HG02759 (cell line): Measurements from ENCODE around the gene ZNF189.

Source experiments
- ATAC-seq: cut with Tn5 transposase; IDR thresholded peaks from one replicate; pipeline ENCODE4 v1.9.1; 2021; ENCODE audit warnings: mild to moderate bottlenecking, moderate library complexity; ENCODE audit not compliant: unreplicated experiment

Gene ZNF189

DNA sequence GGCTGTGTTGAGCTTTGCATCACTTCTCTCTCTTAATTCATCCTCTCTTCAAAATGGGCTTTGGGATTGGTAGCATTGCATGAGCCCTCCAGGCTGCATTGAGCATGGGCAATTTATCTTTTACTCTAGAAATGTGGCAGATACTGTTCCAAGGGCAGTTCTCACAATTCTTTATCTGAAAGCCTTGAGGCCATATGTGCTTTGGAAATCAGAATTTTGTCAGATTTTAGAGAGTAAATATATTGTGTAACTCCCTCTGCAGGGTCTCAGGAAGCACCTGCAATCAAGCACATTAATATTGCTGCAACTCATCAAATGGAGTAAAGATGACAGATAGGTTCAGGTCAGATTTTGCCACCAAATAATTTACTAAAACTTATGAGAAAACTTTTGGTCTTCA lies 19.3 kb downstream of the ZNF189 start:
- ATAC-seq: no peak

DNA sequence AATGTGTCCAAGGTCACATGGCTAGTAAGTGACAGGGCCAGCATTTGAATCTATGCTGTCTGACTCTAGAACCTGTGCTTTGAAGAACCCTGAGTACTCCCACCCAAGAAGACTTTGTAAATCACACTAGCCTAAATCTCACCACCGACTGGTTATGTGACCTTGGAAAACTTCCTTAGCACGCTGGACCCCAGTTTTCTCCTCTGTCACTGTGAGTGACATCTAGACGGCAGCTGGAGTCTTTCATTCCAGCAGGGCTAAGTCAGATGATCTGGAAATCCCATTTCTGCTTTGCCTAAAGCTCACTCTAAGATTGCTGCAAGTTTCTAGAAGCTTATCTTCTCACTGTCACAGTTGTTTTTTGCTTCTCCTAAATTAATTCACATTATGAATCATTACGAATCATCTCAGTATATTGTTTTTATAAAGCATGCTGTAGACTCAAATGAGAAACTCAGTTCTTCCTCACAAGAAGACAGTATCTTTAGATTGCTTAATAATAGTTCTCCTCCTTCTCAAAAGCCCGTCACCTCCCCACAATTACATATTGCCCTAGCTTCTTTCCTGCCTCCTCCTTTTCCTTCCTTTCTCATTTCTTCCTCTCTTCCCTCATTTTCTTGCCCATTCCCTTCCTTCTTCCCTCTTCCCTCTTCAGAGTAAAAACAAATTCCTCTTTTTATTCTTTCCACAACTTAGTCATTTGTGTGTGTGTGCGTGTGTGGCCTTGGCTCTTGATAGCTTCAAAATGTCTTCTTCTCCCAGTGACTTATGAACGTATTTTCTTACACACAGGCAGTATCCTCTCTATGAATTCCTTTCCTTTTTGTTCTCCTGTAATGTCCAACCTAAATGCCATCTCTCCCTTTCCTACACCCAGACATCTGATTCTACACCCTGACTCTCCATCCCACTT lies 20.1 kb downstream of the ZNF189 start:
- no peak for ATAC-seq

DNA sequence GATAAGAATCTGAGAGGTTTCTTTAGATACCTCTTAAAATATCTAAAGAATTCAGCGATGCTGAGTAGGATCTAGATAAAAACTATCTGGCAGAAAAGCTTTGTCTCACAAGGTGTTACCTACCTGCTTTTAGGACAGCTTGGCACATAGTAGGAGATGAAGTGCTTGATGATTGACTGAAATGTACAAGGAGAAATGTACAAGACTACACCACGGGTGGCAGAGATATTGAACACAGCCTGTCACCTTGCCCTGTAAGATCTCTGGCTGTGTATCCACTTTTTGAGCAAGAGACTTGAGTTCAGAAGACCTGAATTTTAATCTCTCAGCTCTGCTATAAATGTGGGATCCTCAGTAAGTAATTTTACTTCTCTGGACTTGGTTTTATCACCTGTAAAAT lies 21.2 kb downstream of the ZNF189 start:
- no peak for ATAC-seq

DNA sequence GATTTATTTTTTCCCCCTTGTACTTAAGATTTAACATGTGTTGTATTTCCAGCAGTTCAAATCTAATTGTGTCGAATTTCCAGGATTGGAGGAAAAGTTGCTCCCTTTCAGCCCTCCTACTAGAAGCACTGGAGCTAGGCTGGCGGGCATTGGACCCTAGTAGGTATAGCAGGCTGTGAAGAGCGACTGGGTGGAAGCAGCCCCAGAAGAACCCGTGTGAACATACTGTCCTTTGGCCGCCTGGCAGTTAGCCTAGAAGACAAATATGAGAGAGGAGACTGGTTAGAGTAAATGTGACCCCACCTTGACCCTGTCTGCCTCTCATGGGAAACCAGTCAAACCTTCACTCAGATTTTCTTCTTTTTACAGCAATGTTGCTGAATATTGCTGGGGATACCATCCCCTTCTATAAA lies 23.0 kb downstream of the ZNF189 start:
- ATAC-seq: no peak

DNA sequence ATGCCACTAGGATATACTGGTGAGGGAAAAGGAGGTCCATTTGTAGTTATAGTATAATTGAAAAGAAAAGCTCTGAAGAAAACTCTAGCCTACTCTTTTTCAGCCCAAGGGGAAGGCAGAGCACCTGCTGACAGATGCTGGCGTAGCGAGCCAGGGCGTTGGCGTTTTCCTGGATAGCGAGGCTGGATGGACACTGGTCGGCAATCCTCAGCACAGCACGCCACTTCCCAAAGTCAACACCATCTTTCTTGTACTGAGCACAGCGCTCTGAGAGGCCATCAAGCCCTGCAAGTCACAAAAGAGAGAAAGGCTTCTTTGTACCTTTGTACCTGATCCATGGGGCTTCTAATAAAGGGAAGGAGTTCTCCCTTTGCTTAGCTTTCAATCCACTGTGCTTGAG lies 28.7 kb downstream of the ZNF189 start:
- no peak for ATAC-seq

DNA sequence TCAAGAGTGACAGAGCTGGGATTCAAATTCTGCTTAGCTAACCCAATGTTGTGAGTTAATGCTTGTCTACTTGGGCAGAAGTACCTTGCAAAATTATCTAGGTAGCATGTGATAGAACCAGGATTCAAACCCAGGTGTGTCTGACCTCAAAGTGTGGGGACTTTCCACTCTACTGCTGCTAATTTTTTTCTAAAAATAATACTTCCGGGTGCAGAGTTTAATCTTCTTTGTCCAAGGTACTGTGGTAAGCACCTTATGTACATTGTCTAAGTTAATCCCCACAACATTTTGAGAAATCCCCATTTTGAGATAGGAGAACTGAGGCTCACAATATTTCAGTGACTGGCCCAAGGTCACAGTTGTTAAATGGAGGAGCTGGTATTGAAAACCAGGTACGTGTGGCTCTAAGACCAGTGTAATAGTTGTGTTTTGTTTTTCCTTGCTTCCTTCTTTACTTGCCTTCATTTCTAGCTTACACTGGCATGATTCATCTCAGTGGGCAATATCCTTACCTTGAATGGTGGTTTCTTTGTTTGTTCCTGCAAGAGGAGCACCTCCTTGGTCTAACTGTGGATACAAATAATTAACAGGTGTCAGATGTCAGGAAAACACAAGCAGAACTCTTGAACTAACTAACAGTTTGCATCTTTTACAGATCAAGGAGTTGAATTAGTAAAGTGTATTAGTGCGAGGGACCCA lies 29.5 kb downstream of the ZNF189 start:
- ATAC-seq: peak; percentile 83

DNA sequence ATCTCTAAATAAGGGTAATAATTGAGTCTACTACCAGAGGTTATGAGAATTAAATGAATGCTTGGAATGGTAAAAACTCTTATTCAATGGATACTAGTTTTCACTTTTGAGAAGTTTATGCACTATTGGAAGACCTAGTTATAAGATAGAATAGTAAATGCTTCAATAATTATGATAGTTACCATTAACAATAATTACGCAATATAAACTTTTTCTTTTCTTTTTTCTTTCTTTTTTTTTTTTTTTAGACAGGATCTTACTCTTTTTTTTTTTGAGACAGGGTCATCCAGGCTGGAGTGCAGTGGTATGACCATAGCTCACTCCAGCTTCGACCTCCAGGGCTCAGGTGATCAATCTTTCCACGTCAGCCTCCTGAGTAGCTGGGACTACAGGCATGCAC lies 30.3 kb downstream of the ZNF189 start:
- ATAC-seq: no peak

DNA sequence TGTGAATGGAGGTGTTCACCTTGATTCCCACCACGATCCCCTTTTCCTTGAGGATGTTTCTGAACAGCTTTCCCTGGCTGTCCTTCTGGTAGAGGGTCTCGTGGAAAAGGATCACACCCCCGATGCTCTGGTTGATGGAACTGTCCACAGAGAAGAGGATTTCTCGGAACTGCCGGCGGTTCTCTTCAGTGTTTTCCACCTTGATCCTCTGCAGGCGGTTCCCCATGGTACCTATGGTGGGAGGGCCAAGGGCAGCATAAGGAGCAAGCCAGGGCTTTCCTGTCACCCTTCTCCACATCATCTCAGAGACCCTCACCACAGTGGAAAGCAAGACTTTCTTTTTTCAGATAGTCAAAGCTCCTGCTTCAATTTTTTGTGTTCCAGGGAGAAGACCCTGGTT lies 31.1 kb downstream of the ZNF189 start:
- ATAC-seq: no peak

DNA sequence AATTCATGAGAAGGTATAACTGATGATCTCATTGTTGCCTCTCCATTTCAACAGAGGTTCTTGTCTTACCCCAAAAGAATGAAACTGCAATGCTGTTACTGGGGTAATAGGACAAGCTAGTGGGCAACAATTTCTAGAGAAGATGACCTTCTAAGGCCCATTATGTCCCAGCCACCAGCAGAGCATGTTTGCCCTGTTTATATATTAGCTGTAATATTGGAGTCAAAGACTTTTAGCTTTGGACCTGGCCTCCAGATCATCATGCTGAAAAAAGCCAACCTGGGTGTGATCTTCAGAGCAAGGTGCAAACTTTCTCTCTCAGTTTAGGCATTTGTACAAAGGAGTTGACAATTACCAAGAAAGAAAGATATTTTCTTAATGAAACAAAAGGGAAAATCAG lies 33.5 kb downstream of the ZNF189 start:
- ATAC-seq: no peak

DNA sequence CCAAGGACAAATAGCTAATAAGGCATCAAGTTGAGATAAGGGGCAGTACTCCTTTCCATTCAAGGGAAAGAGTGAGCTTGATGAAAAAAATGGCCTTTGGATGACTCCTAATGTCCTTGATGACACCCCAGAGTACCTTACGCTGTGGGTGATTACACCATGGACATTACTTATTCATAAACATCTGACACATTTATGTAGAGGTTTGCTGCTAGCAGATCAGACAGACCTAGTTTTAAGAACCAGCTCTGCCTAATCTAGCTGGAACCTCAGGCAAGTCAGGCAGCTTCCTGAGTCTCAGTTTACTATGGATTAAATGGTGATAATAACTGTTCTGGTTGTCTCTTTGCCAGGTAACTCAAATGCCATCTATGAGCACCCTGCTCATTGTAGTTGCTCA lies 34.1 kb downstream of the ZNF189 start:
- no peak for ATAC-seq

DNA sequence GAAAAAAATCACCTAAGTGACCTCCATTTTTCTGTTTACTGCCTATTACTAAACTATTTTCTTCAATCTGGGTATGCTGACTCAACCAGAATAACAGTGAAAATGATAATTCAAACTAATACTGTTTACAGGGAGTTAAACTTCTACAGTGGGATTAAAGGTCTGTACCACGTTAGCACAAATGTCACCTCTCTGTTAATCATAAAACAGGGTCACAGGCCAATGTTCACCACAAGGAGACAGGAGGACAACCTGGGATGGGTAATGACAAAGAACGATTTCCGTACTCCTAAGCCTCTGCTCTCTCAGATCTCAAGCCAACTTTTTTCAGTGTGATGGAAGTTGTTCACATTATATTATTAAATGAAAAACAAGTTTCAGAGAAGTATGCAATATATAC lies 34.6 kb downstream of the ZNF189 start:
- no peak for ATAC-seq

DNA sequence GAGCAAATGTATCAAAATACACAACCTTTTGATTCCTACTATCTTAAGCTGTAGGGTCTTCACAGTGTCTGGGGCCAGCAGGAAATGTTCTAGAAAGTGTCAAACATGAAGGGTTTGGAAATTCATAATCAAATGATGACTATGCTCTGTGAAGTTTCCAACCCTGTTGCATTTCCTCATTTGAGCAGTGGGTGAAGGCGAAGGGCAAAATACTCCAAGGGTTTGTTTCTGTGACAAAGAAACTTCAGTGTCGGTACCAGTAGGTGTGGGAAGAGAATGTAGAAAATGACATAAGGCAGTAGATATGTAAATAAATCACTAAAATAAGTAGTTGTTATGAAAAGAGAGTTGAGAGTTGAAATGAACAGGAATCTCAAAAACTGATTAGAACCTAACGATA lies 36.3 kb downstream of the ZNF189 start:
- no peak for ATAC-seq

DNA sequence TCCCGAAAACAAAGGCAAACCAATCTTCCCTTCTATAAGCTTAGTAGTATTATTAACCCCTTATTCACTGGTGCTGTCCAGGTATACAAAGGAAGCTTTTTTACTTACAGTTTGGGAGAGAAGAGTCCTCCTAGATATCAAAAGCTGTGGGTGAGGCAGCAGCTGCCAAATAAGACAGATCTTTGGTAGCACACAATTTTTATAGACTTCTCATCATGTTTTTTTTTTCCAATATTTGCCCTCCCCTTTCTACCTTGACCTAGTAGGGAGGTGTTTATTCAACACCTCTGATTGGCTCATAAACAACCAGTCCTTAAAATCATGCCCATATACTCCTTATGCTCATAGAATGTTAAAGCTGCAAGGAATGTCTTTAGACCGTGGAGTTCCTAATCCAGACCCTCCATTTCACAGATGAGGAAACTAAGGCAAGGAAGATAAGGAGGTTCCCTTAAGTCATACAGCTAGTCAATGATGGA lies 37.0 kb downstream of the ZNF189 start, which contains the start of gene ALDOB:
ALDOB (minus strand) TSS at position 174 of the 479 bp plus-strand sequence. CDS start 4,887 bp downstream, outside the sequence.
- ATAC-seq: no peak

DNA sequence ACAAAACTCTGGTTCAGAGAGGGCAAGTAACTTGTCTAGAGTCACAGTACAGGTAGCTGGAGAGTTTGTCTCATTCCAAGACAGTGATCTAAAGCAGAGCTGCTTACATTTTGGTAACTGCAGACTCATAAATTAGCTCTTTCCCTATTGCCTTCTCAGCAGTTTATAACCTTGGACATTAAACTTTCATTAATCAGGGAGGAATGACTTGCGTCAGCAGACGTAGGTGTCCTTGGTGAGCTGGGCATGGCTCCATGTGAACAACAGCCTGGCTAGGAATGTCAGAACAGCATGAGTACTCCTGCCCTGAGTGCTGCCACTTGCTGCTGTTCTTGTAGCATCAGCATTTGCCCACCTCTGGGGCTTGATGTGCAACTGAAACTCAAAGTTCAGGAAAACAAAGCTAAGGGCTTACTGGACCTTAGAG lies 39.2 kb downstream of the ZNF189 start:
- no peak for ATAC-seq

DNA sequence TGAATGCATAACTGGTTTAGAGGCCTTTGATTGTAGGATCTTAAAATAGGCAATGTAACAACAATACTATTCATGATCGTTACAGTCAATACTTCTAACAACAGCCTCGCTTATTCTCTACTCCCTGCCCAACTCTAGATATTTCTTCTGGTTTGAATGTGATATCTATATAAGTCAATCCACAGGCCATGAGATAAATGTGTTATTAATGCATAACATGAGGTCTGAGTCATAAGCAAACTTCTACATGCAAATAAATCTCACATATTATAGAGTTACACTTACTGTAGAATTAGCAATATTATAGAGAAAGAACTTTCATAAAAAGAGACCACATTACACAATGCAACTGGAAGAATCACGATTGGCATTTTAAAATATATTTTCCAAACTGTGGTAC lies 39.9 kb downstream of the ZNF189 start:
- ATAC-seq: no peak

DNA sequence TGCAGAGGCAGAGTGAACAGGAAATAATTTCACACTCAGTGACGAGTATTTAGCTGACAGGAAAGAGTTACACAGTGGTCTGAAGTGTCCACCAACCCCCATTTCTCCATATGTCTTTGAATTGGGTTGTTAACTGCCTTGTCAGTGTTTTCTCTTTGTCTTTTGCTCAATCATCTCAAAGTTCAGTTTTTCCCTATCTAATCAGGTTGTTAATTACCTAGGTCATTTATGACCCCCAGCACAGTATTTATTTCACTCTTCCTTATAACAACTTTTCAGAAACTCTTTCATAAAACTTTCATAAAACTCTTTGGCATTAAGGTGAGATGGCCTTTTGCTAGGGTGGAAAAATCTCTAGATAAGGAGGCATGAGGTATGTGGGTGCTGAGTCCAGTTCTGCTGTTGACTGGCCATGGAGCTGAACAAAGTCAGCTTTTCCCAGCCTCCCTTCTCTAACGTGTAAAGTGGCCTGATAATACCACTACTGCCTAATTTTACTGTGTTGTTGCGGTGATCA lies 42.1 kb downstream of the ZNF189 start:
- ATAC-seq: no peak

DNA sequence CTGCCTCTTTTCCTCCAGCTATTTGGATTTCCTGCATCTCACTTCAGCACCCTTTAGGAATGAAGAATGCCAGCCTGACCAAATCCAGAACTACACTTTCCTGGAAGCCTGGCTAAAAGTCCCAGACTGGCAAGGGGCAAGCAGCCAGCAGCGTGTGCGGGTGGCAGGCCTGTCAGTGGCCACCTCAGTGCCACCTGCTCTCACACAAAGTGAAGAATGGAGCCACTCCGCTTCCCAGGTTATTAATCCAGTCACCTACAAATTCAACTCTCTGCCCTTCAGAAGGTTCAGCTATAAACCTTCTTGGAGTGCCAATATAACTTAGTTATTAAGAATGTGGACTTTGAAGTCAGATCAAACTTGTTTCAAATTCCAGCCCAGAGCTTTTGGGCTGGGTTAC lies 43.7 kb downstream of the ZNF189 start:
- no peak for ATAC-seq

DNA sequence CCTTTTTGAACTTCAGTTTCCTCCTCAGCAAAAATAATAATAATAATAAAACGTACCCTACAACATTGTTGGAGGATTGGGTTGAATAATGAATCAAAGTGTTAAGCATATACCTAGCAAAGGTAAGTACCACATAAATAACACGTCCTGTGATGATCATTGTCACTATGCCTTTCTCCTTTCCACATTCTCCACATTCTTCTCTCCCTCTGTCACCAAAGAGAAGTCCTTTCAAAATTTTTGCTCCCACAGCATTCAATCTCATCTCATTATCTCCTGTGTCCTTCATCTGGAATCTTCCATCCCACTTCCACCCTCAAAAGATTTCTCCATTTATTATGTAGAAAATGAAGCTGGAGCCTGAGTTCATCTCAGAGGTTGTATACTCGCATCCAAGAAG lies 44.1 kb downstream of the ZNF189 start:
- ATAC-seq: no peak

DNA sequence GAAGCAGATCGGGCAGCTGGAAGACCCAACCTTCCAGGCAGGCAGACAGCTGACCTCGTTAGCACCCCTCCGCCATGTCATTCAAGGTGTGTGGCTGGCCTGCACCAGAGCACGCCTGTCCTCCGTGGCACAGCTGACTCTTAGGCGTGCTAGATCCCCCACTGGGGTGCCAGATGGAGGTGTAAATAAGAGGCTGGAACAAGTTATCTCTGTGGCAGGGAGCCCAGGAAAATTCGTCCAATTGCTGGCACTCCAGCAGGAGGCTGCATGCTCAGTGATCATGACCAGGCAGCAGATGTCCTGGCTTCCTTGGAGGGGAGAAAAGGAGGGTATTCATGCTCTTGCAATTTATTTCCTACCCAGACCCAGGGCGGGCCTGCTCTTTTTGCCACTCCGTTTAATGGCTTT lies 44.7 kb downstream of the ZNF189 start:
- ATAC-seq: no peak

DNA sequence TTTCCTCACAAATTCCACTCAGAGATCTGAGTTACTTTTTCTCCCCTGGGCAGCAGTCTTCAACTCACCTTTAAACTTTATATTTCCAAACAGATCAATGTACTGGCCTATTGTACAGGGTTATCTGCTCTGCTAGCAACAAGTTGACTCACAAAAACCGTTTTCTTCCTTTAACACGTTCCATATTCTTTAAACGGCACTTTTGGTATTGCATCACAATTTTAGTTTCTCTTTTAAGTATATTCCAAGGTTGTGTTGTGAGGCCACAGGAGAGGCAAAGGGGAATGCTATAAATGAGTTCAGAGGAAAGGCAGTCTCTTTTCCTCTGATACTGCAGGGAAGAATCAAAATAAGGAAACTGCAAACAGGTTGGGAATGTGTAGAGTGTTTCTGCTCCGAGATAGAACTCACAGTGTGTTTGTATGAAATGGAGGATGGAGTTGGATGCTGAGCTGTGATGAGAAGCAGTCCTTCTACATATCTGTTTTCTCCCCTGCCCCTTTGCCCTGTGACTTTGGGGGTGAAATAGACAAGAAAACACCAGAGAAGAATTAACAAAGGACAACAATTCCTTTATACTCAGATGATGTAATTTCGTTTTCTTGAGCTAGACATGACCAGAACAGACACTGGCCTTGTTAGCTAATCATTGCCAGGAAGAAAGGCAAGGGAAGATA lies 46.8 kb downstream of the ZNF189 start:
- no peak for ATAC-seq

DNA sequence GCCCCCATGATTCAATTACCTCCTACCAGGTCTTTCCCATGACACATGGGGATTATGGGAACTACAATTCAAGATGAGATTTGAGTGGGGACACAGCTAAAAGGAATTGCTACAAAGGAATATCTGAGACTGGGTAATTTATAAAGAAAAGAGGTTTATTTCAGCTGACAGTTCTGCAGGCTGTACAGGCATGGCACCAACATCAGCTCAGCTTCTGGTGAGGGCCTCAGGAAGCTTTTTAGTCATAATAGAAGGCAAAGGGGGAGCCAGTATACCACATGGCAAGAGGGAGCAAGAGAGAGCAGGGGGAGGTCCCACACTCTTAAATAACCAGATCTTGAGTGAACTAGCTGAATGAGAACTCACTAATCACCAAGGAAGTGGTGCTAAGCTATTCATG lies 48.1 kb downstream of the ZNF189 start:
- ATAC-seq: no peak
